Spinal cord (tissue), 10 donors: ENCODE measurements around the gene HES3. TPM values are rescaled to one million over a fixed set of nuclear protein-coding genes. Genes with fewer than 3 reads are reported as not detected.
A peak's percentile ranks its signal among the peaks of the same experiment; 100 is the strongest.

ENCODE experiments used
- DNase-seq, 6 donors: peaks; one replicate each; pipeline versions ENCODE4 v3.0.0 to v3.0.0-alpha.2; 2013 to 2015; ENCODE audit warnings: low spot score in 6 of 6, low read depth in 4 of 6
- H3K27ac ChIP-seq: one replicate; pipeline ENCODE4 v1.5.1; 2013; ENCODE audit warnings: low read depth, low read length, control low read depth
- H3K27me3 ChIP-seq: one replicate; pipeline ENCODE4 v1.6.1; 2013; ENCODE audit warnings: low read length; ENCODE audit not compliant: control insufficient read depth, insufficient read depth
- H3K36me3 ChIP-seq: one replicate; pipeline ENCODE4 v1.6.1; 2013; ENCODE audit warnings: low read length; ENCODE audit not compliant: control insufficient read depth, insufficient read depth
- H3K4me1 ChIP-seq: one replicate; pipeline ENCODE4 v1.6.1; 2013; ENCODE audit warnings: low read length; ENCODE audit not compliant: control insufficient read depth, insufficient read depth
- H3K4me3 ChIP-seq: one replicate; pipeline ENCODE4 v1.5.1; 2013; ENCODE audit warnings: low read depth, low read length, control low read depth
- H3K9me3 ChIP-seq: one replicate; pipeline ENCODE4 v1.6.1; 2013; ENCODE audit warnings: low read length; ENCODE audit not compliant: control insufficient read depth, insufficient read depth
- WGBS: methylation state at CpG from one replicate; pipeline ENCODE4 v1.1.5; 2013; ENCODE audit warnings: missing lambda C conversion rate; ENCODE audit not compliant: insufficient coverage; 5-methylcytosine and 5-hydroxymethylcytosine counted together
- polyA plus RNA-seq, 2 donors: library from polyadenylated mRNA; unstranded; fragments of 120-200 nt; gene quantifications; one replicate each; pipeline ENCODE4 v1.2.1, GENCODE V29; 2013; ENCODE audit not compliant: insufficient read length in 2 of 2
- total RNA-seq, 2 donors: library from RNA; depleted of rRNA in 1 of 2; stranded (reverse); fragments of 120-200 nt in 1 of 2; fragments of >200 nt in 1 of 2; gene quantifications; one replicate each; pipeline versions ENCODE4 v1.2.3 to v1.2.4, GENCODE V29; 2013 to 2014
- donor health status: healthy.

The HES3 gene
- total and polyA plus RNA-seq, 4 donors = 1.8 to 3.2 TPM; not detected in 2

GRCh38 chr1:6270401-6270800 lies 26.4 kb downstream of the HES3 start:
- peaks cover 85% of the 10 kb centered on the region for H3K4me1 ChIP-seq
- no peak for DNase-seq

GRCh38 chr1:6271006-6271405 lies 27.0 kb downstream of the HES3 start:
- no peak overlapping the region for H3K4me3 ChIP-seq
- H3K27me3 ChIP-seq = no peaks in the 10 kb centered on the region
- DNase-seq = peak in 2 of 6 donors; percentile 58 to 91
- peaks cover 68% of the 10 kb centered on the region for H3K36me3 ChIP-seq
- 36% methylated on average over 4 of the region's 4 CpGs for WGBS
- peaks cover 90% of the 10 kb centered on the region for H3K4me1 ChIP-seq
- H3K27ac ChIP-seq = peak overlapping the region; percentile 78
- H3K9me3 ChIP-seq = no peaks in the 10 kb centered on the region

More at GRCh38 chr1:6270401-6270800, 26.4 kb downstream of the HES3 start:
- no peaks in the 10 kb centered on the region for H3K27me3 ChIP-seq
- peaks cover 68% of the 10 kb centered on the region for H3K36me3 ChIP-seq
- no peaks in the 10 kb centered on the region for H3K9me3 ChIP-seq
- peak overlapping the region; percentile 78 for H3K27ac ChIP-seq
- WGBS = 54% methylated on average over 8 of the region's 8 CpGs
- no peak overlapping the region for H3K4me3 ChIP-seq

- H3K27ac ChIP-seq = peak overlapping the region; percentile 78
- H3K9me3 ChIP-seq = no peaks in the 10 kb centered on the region
- no peaks in the 10 kb centered on the region for H3K27me3 ChIP-seq
- H3K4me3 ChIP-seq = no peak overlapping the region
- peaks cover 90% of the 10 kb centered on the region for H3K4me1 ChIP-seq
- 42% methylated on average over 11 of the region's 12 CpGs for WGBS
- DNase-seq = peak in 2 of 6 donors; percentile 56 to 59
- H3K36me3 ChIP-seq = peaks cover 71% of the 10 kb centered on the region
These were observed 27.6 kb downstream of the HES3 start for GRCh38 chr1:6271554-6271953.

GRCh38 chr1:6272452-6272851 lies 28.5 kb downstream of the HES3 start:
- Histone ChIP-seq H3K4me1 (peaks cover 91% of the 10 kb centered on the region), H3K9me3 (no peaks in the 10 kb centered on the region), H3K36me3 (peaks cover 70% of the 10 kb centered on the region), H3K27me3 (no peaks in the 10 kb centered on the region), H3K4me3 (no peak overlapping the region), H3K27ac (peak overlapping the region; percentile 3)
- DNase-seq = no peak
- 68% methylated on average over 9 of the region's 9 CpGs for WGBS

- no peaks in the 10 kb centered on the region for H3K9me3 ChIP-seq
- H3K36me3 ChIP-seq = peaks cover 71% of the 10 kb centered on the region
- no peak for DNase-seq
- peak overlapping the region; percentile 3 for H3K27ac ChIP-seq
- H3K27me3 ChIP-seq = no peaks in the 10 kb centered on the region
- peaks cover 88% of the 10 kb centered on the region for H3K4me1 ChIP-seq
- H3K4me3 ChIP-seq = no peak overlapping the region
- 63% methylated on average over 4 of the region's 6 CpGs for WGBS
These were observed 28.9 kb downstream of the HES3 start for GRCh38 chr1:6272868-6273267.

GRCh38 chr1:6273380-6273891 lies 29.5 kb downstream of the HES3 start:
- H3K4me1 ChIP-seq = peaks cover 86% of the 10 kb centered on the region
- H3K36me3 ChIP-seq = peaks cover 74% of the 10 kb centered on the region
- 55% methylated on average over 15 of the region's 19 CpGs for WGBS
- no peak overlapping the region for H3K4me3 ChIP-seq
- H3K27ac ChIP-seq = peak overlapping the region; percentile 3
- no peaks in the 10 kb centered on the region for H3K9me3 ChIP-seq
- H3K27me3 ChIP-seq = no peaks in the 10 kb centered on the region
- DNase-seq = peak in 2 of 6 donors; percentile 71 to 82

- no peaks in the 10 kb centered on the region for H3K27me3 ChIP-seq
- H3K4me1 ChIP-seq = peaks cover 82% of the 10 kb centered on the region
- no peak overlapping the region for H3K4me3 ChIP-seq
- H3K27ac ChIP-seq = peak overlapping the region; percentile 3
- no peaks in the 10 kb centered on the region for H3K9me3 ChIP-seq
- no peak for DNase-seq
- 88% methylated on average over 11 of the region's 11 CpGs for WGBS
- H3K36me3 ChIP-seq = peaks cover 77% of the 10 kb centered on the region
These were observed 30.1 kb downstream of the HES3 start for GRCh38 chr1:6274102-6274501.

- no peak for DNase-seq
- H3K4me3 ChIP-seq = no peak overlapping the region
- H3K9me3 ChIP-seq = no peaks in the 10 kb centered on the region
- H3K36me3 ChIP-seq = peaks cover 79% of the 10 kb centered on the region
- no peak overlapping the region for H3K27ac ChIP-seq
- H3K27me3 ChIP-seq = no peaks in the 10 kb centered on the region
- peaks cover 81% of the 10 kb centered on the region for H3K4me1 ChIP-seq
- WGBS = 93% methylated on average over 15 of the region's 16 CpGs
These were observed 30.7 kb downstream of the HES3 start for GRCh38 chr1:6274622-6275139.

- H3K4me3 ChIP-seq = no peak overlapping the region
- H3K36me3 ChIP-seq = peaks cover 81% of the 10 kb centered on the region
- peak overlapping the region; percentile 71 for H3K27ac ChIP-seq
- 39% methylated on average over 35 of the region's 35 CpGs for WGBS
- peak in 2 of 6 donors; percentile 81 to 90 for DNase-seq
- H3K27me3 ChIP-seq = no peaks in the 10 kb centered on the region
- H3K9me3 ChIP-seq = no peaks in the 10 kb centered on the region
- peaks cover 79% of the 10 kb centered on the region for H3K4me1 ChIP-seq
These were observed 32.1 kb downstream of the HES3 start for GRCh38 chr1:6275826-6276782.
